ENCODE data around the gene ABCA3.

- TF ChIP-seq CTCF (IDR thresholded peaks at IDR 0.05), result no peak
- no peak for TF ChIP-seq POLR2AphosphoS5 (IDR thresholded peaks at IDR 0.05)
- no peak for TF ChIP-seq POLR2A (IDR thresholded peaks at IDR 0.05)
- TF ChIP-seq EP300 (IDR thresholded peaks at IDR 0.05), result no peak
Observed at GRCh38 chr16:2289282-2289681, 51.2 kb downstream of the ABCA3 start.

Data from upper lobe of left lung (tissue), 4 donors.